ENCODE measurements around the gene CEBPB.

The CEBPB gene

DNA sequence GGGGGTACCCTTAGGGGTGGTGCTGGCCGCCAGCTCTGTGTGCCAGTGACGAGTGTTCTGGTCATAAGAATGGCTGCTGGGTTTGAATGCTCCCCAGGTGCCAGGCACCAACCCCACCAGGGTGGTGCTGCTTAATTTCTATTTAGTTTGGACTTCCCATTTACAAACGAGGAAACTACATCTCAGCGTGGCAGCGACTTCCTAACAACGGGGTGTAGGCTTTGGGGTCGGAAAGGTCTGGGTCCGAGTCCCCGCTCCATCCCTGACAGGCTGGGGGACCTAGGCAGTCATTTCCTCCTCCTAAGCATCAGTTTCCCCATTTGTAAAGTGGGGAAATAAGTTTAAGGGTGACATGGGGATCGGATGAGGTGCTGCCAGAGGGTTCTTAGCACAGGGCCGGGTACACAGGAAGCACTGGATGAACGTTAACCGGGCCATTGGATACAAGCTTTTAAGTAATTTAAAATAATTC is 30.3 kb downstream of the CEBPB start:
- TF ChIP-seq REST (IDR thresholded peaks at IDR 0.05; ENCODE audit: insufficient read depth in 1 of 2, low read depth in 2 of 2, low read length in 2 of 2) = no peak
- no peak for TF ChIP-seq FOXP2 (optimal IDR thresholded peaks at IDR 0.05; ENCODE audit: borderline replicate concordance, extremely low read depth, extremely low read length, insufficient read depth)
- no peak for TF ChIP-seq TAF1 (IDR thresholded peaks at IDR 0.05; ENCODE audit: borderline replicate concordance, insufficient read depth, low read length)
- no peak for TF ChIP-seq POLR2AphosphoS5 (IDR thresholded peaks at IDR 0.05; ENCODE audit: low read depth, low read length)
- TF ChIP-seq SIN3A (IDR thresholded peaks at IDR 0.05; ENCODE audit: borderline replicate concordance, insufficient read depth, low read length) = no peak

- no peak for TF ChIP-seq TAF1 (IDR thresholded peaks at IDR 0.05; ENCODE audit: borderline replicate concordance, insufficient read depth, low read length)
- no peak for TF ChIP-seq POLR2AphosphoS5 (IDR thresholded peaks at IDR 0.05; ENCODE audit: low read depth, low read length)
- no peak for TF ChIP-seq FOXP2 (optimal IDR thresholded peaks at IDR 0.05; ENCODE audit: borderline replicate concordance, extremely low read depth, extremely low read length, insufficient read depth)
Observed at GRCh38 chr20:50221501-50222308, 31.1 kb downstream of the CEBPB start.

- TF ChIP-seq FOXP2 (optimal IDR thresholded peaks at IDR 0.05; ENCODE audit: borderline replicate concordance, extremely low read depth, extremely low read length, insufficient read depth) = no peak
Observed at GRCh38 chr20:50222309-50223038, 31.8 kb downstream of the CEBPB start.

DNA sequence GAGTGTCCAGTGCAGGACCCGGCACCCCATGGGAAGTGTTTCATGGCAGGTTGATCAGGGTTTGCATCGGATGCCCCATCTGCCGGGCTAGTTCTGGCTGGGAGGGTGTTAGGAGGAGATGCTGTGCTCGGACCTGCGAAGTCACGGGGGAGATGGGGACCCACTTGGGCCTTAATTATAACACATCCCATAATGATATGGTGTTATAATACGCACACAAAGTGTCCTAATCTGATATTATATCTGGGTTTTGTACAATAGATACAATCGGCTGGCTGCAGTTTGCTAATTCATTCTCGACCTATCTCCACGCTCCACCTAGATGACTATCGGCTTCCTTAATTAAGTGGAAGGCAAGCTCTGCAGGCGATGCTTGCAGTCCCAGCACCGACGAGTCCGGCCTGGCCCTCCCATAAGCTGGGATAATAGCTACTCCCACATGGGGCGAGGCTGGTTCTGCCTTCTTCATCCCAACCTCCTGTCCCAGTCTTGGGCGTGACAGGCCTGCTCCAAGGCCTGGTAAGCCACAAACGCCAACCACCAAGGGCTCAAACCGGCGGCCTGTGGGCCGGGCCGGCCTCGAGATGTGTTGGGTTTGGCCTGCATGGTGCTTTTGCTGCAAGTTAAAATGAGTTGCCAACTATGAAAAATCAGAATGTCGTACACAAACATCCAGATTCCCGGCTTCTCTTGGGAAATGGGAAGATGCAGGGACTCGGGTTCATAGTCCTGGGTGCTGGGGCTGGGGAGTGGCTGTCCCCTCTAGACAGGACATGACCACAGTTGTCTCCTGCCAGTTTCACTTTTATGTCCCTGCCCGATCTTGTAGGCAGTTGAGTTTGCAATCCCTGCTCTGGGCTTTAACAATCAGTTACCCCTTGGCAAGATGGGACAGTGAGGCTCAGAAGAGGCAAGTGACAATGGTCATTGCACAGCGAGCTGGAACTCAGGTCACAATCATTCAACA is 32.7 kb downstream of the CEBPB start:
- TF ChIP-seq REST (IDR thresholded peaks at IDR 0.05; ENCODE audit: insufficient read depth in 1 of 2, low read depth in 2 of 2, low read length in 2 of 2) (no peak), POLR2AphosphoS5 (IDR thresholded peaks at IDR 0.05; ENCODE audit: low read depth, low read length) (no peak)

DNA sequence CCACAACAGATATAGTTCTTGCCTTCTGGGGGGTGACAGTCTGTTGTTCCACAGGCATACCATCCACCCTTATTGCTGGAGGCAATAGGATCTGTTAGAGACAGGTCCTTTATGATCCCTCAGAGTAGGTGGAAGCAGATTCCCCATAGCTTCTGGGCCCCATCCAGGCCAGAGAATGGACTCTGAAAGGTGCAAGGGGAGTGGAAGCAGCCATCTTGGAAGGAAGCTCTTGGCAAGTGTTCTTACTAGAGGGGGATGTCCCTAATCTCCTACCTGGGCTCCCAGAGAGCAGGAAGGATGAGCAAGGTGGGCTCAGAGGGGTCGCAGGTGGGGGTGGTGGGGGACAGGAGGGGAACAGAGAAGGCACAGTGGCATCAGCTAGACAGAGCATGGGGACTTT is 33.4 kb downstream of the CEBPB start:
- TF ChIP-seq SIN3A (IDR thresholded peaks at IDR 0.05; ENCODE audit: borderline replicate concordance, insufficient read depth, low read length) (no peak), FOXP2 (optimal IDR thresholded peaks at IDR 0.05; ENCODE audit: borderline replicate concordance, extremely low read depth, extremely low read length, insufficient read depth) (no peak), POLR2AphosphoS5 (IDR thresholded peaks at IDR 0.05; ENCODE audit: low read depth, low read length) (no peak), REST (IDR thresholded peaks at IDR 0.05; ENCODE audit: insufficient read depth in 1 of 2, low read depth in 2 of 2, low read length in 2 of 2) (no peak), TAF1 (IDR thresholded peaks at IDR 0.05; ENCODE audit: borderline replicate concordance, insufficient read depth, low read length) (no peak)
